ENCODE measurements around the gene TRIM24. TPM values are rescaled to one million over a fixed set of nuclear protein-coding genes. Genes with fewer than 3 reads are reported as not detected.
"Not testable (repeated sequence)": the region's sequence is repeated elsewhere in the genome, so short reads cannot be mapped to it uniquely, and the experiment has no call there.

TRIM24 gene
- total and polyA plus RNA-seq, 10 of the 15 experiments (the other 5 are each of a cell fraction or from before 2014, with no cell fraction given) = 4.6 to 23.5 (median 13.6) TPM

- FAIRE-seq; H3K4me2 ChIP-seq (ENCODE audit: control insufficient read depth, insufficient read depth); in situ Hi-C loops (cut with MboI); intact Hi-C loops (cut with micrococcal nuclease; ENCODE audit: unreplicated experiment); DNase-seq (ENCODE audit: low read depth, low spot score); H4K20me1 ChIP-seq (ENCODE audit: control insufficient read depth, insufficient read depth); BruUV-seq (replicated peaks); H3K4me1 ChIP-seq (ENCODE audit: control insufficient read depth, insufficient read depth, low read length); H3K27ac ChIP-seq (ENCODE audit: control insufficient read depth, insufficient read depth); CTCF ChIA-PET; H3K9ac ChIP-seq (ENCODE audit: control insufficient read depth, insufficient read depth, low read length); H2AFZ ChIP-seq (ENCODE audit: control insufficient read depth, low read depth, low read length); H3K4me3 ChIP-seq; H3K27me3 ChIP-seq (replicated peaks in 1 of 2; ENCODE audit: control insufficient read depth in 2 of 2, insufficient read depth in 2 of 2, low read length in 1 of 2); RAD21 ChIA-PET (ENCODE audit: unreplicated experiment); H3K9me3 ChIP-seq (replicated peaks; ENCODE audit: control insufficient read depth, insufficient read depth, low read length); H3K79me2 ChIP-seq (ENCODE audit: control insufficient read depth, insufficient read depth, low read length); ATAC-seq; H3K36me3 ChIP-seq (ENCODE audit: control insufficient read depth in 2 of 2, insufficient read depth in 2 of 2, low read length in 1 of 2): not testable (repeated sequence)
- ChIA-PET POLR2A (interaction anchor here (1.4 kb wide), 1 partner anchor 10 kb away, joined by 3 read pairs; no protein-coding TSS in a partner anchor), SMC1A (ENCODE audit: uncharacterized antibody, unreplicated experiment) (interaction anchor here (1.7 kb wide), 1 partner anchor 8 kb away, joined by 6 read pairs; no protein-coding TSS in a partner anchor)
- WGBS (ENCODE audit: insufficient coverage, insufficient replicate concordance, low lambda C conversion rate, missing lambda C conversion rate) = 87% methylated on average over 6 of the region's 6 CpGs
Observed at GRCh38 chr7:138489139-138489538, 29.1 kb downstream of the TRIM24 start.

- FAIRE-seq = no peak
- ChIA-PET SMC1A (ENCODE audit: uncharacterized antibody, unreplicated experiment) (interaction anchor here (0.6 to 1.6 kb wide), 4 partner anchors 13 to 36 kb away, joined by 3 to 5 read pairs (median 4); no protein-coding TSS in a partner anchor), RAD21 (ENCODE audit: unreplicated experiment) (no interaction called here), POLR2A (interaction anchor here (0.6 kb wide), 1 partner anchor 40 kb away, joined by 9 read pairs; no protein-coding TSS in a partner anchor), CTCF (interaction anchor here (0.6 to 1.3 kb wide), 4 partner anchors 11 to 330 kb away, joined by 3 to 4 read pairs (median 4); no protein-coding TSS in a partner anchor)
- no peaks in the 10 kb centered on the region for H3K9me3 ChIP-seq (replicated peaks; ENCODE audit: control insufficient read depth, insufficient read depth, low read length)
- no peak overlapping the region for H3K4me3 ChIP-seq
- H3K4me1 ChIP-seq (ENCODE audit: control insufficient read depth, insufficient read depth, low read length) = no peaks in the 10 kb centered on the region
- H3K9ac ChIP-seq (ENCODE audit: control insufficient read depth, insufficient read depth, low read length) = no peak overlapping the region
- no peak overlapping the region for H2AFZ ChIP-seq (ENCODE audit: control insufficient read depth, low read depth, low read length)
- in situ Hi-C loops (cut with MboI) (no loop called here), intact Hi-C loops (cut with micrococcal nuclease; ENCODE audit: unreplicated experiment) (no loop called here)
- H3K79me2 ChIP-seq (ENCODE audit: control insufficient read depth, insufficient read depth, low read length) = peaks cover 6% of the 10 kb centered on the region
- no TSS peak for BruUV-seq (replicated peaks)
- no peak for DNase-seq (ENCODE audit: low read depth, low spot score)
- H3K4me2 ChIP-seq (ENCODE audit: control insufficient read depth, insufficient read depth) = no peak overlapping the region
- no peak overlapping the region for H3K27ac ChIP-seq (ENCODE audit: control insufficient read depth, insufficient read depth)
- H3K36me3 ChIP-seq (ENCODE audit: control insufficient read depth in 2 of 2, insufficient read depth in 2 of 2, low read length in 1 of 2) = peaks cover 0 to 2% of the 10 kb centered on the region in 2 experiments; a peak in 1 of 4 replicates
- WGBS (ENCODE audit: insufficient coverage, insufficient replicate concordance, low lambda C conversion rate, missing lambda C conversion rate) = 73% methylated on average over 4 of the region's 4 CpGs
- H4K20me1 ChIP-seq (ENCODE audit: control insufficient read depth, insufficient read depth) = no peaks in the 10 kb centered on the region
- no peak for ATAC-seq
- no peaks in the 10 kb centered on the region for H3K27me3 ChIP-seq (replicated peaks in 1 of 2; ENCODE audit: control insufficient read depth in 2 of 2, insufficient read depth in 2 of 2, low read length in 1 of 2)
- TF ChIP-seq CEBPZ (IDR thresholded peaks at IDR 0.05; ENCODE audit: low read depth, low read length) (no peak), FOXM1 (IDR thresholded peaks at IDR 0.05; ENCODE audit: low read depth, low read length) (no peak), EGR1 (IDR thresholded peaks at IDR 0.05; ENCODE audit: borderline replicate concordance in 1 of 2, low read depth in 2 of 2, low read length in 2 of 2) (no peak), HDAC2 (IDR thresholded peaks at IDR 0.05) (no peak), MXI1 (IDR thresholded peaks at IDR 0.05; ENCODE audit: low read depth, low read length) (no peak), BRCA1 (IDR thresholded peaks at IDR 0.05; ENCODE audit: low read depth, low read length) (no peak), RCOR1 (conservative IDR thresholded peaks at IDR 0.05; ENCODE audit: low read depth, low read length) (no peak), NFIC (IDR thresholded peaks at IDR 0.05; ENCODE audit: low read depth, low read length) (no peak), HDAC6 (IDR thresholded peaks at IDR 0.05; ENCODE audit: unreplicated experiment) (no peak), RB1 (IDR thresholded peaks at IDR 0.05; ENCODE audit: borderline replicate concordance) (no peak), YBX1 (IDR thresholded peaks at IDR 0.05) (no peak), BMI1 (IDR thresholded peaks at IDR 0.05; ENCODE audit: borderline replicate concordance) (no peak), RAD51 (IDR thresholded peaks at IDR 0.05) (no peak), NFXL1 (IDR thresholded peaks at IDR 0.05; ENCODE audit: borderline replicate concordance) (no peak), HDGF (IDR thresholded peaks at IDR 0.05) (no peak)
Observed at GRCh38 chr7:138491612-138492386, 31.7 kb downstream of the TRIM24 start.

Data from GM12878 (cell line).